MM.1S (cell line): ENCODE data around the gene IFNL3.
"Not testable (repeated sequence)": the region's sequence is repeated elsewhere in the genome, so short reads cannot be mapped to it uniquely, and the experiment has no call there.

ENCODE experiments used
- DNase-seq: peaks from one replicate; pipeline ENCODE4 v3.0.0-alpha.2; 2015
- H2AFZ ChIP-seq: fragments of 300-600 bp; sonication (generic); 2 replicates; pipeline ENCODE4 v1.6.0; 2016; ENCODE audit warnings: antibody characterized with exemption, low read length
- H3F3A ChIP-seq: fragments of 300-600 bp; sonication (generic); 2 replicates; pipeline ENCODE4 v1.6.1; 2016; ENCODE audit warnings: mild to moderate bottlenecking, antibody characterized with exemption, low read length, moderate library complexity, mixed read lengths; ENCODE audit not compliant: insufficient read depth
- H3K27ac ChIP-seq: fragments of 300-600 bp; sonication (generic); 2 replicates; pipeline ENCODE4 v1.5.1; 2016; ENCODE audit warnings: mild to moderate bottlenecking, low read length
- H3K27me3 ChIP-seq: fragments of 300-600 bp; sonication (generic); replicated peaks from 2 replicates; pipeline ENCODE4 v1.6.0; 2016; ENCODE audit warnings: low read length; ENCODE audit not compliant: insufficient read depth
- H3K36me3 ChIP-seq: fragments of 300-600 bp; sonication (generic); replicated peaks from 2 replicates; pipeline ENCODE4 v1.6.1; 2016; ENCODE audit warnings: mild to moderate bottlenecking, low read length, mixed read lengths; ENCODE audit not compliant: insufficient read depth
- H3K4me1 ChIP-seq: fragments of 300-600 bp; sonication (generic); 2 replicates; pipeline ENCODE4 v1.6.1; 2016; ENCODE audit warnings: low read length, mixed read lengths
- H3K4me2 ChIP-seq: fragments of 300-600 bp; sonication (generic); 2 replicates; pipeline ENCODE4 v1.6.0; 2016; ENCODE audit warnings: low read depth, low read length
- H3K4me3 ChIP-seq: fragments of 300-600 bp; sonication (generic); 2 replicates; pipeline ENCODE4 v1.5.1; 2016; ENCODE audit warnings: low read length, mixed read lengths
- H3K79me2 ChIP-seq: fragments of 300-600 bp; sonication (generic); 2 replicates; pipeline ENCODE4 v1.6.1; 2016; ENCODE audit warnings: mixed run types, low read length, mixed read lengths
- H3K9ac ChIP-seq: fragments of 300-600 bp; sonication (generic); 2 replicates; pipeline ENCODE4 v1.6.1; 2016; ENCODE audit warnings: low read length, mixed read lengths
- H3K9me2 ChIP-seq: fragments of 300-600 bp; sonication (generic); replicated peaks from 2 replicates; pipeline ENCODE4 v1.6.1; 2016; ENCODE audit warnings: mild to moderate bottlenecking, low read length, mixed read lengths; ENCODE audit not compliant: insufficient read depth
- H3K9me3 ChIP-seq: fragments of 300-600 bp; sonication (generic); replicated peaks from 2 replicates; pipeline ENCODE4 v1.6.1; 2016; ENCODE audit warnings: mild to moderate bottlenecking, low read length, mixed read lengths; ENCODE audit not compliant: insufficient read depth
- H4K20me1 ChIP-seq: fragments of 300-600 bp; sonication (generic); 2 replicates; pipeline ENCODE4 v1.6.1; 2016; ENCODE audit warnings: mild to moderate bottlenecking, low read length, moderate library complexity, mixed read lengths; ENCODE audit not compliant: insufficient read depth
- CTCF ChIP-seq: fragments of 300-600 bp; sonication (generic); IDR thresholded peaks from 2 replicates; pipeline ENCODE4 v1.5.1; 2016; ENCODE audit warnings: antibody characterized with exemption, low read length, mixed read lengths
- EZH2 ChIP-seq: fragments of 300-600 bp; sonication (generic); optimal IDR thresholded peaks from 2 replicates; pipeline ENCODE3; 2017; ENCODE audit warnings: low read depth, mild to moderate bottlenecking, antibody characterized with exemption, low read length, mixed read lengths
- EZH2phosphoT487 ChIP-seq: fragments of 300-600 bp; sonication (generic); IDR thresholded peaks from 2 replicates; pipeline ENCODE4 v1.6.1; 2018; ENCODE audit warnings: antibody characterized with exemption, low read length

The IFNL3 gene

GRCh38 chr19:39224910-39225309 is 19.9 kb downstream of the IFNL3 start:
- no peaks in the 10 kb centered on the region for H3K36me3 ChIP-seq
- H3K4me2 ChIP-seq, result no peak overlapping the region
- no peak overlapping the region for H3K4me3 ChIP-seq
- no peaks in the 10 kb centered on the region for H4K20me1 ChIP-seq
- H3K9me3 ChIP-seq, result no peaks in the 10 kb centered on the region
- DNase-seq, result no peak
- H3K9ac ChIP-seq, result no peak overlapping the region
- no peak overlapping the region for H3K27ac ChIP-seq
- H3K4me1 ChIP-seq, result no peaks in the 10 kb centered on the region
- H2AFZ ChIP-seq, result no peak overlapping the region
- peaks cover 77% of the 10 kb centered on the region for H3K27me3 ChIP-seq
- no peaks in the 10 kb centered on the region for H3K79me2 ChIP-seq
- H3F3A ChIP-seq, result no peaks in the 10 kb centered on the region
- H3K9me2 ChIP-seq, result no peaks in the 10 kb centered on the region
- TF ChIP-seq CTCF (no peak), EZH2 (no peak), EZH2phosphoT487 (no peak)

- Histone ChIP-seq H3K27me3 (peaks cover 75% of the 10 kb centered on the region), H3K36me3 (no peaks in the 10 kb centered on the region), H4K20me1 (no peaks in the 10 kb centered on the region), H3K79me2 (no peaks in the 10 kb centered on the region), H3K4me1 (no peaks in the 10 kb centered on the region), H2AFZ (no peak overlapping the region), H3K27ac (no peak overlapping the region), H3K4me3 (no peak overlapping the region), H3K9me2 (no peaks in the 10 kb centered on the region), H3K9me3 (no peaks in the 10 kb centered on the region), H3K9ac (no peak overlapping the region), H3K4me2 (no peak overlapping the region), H3F3A (no peaks in the 10 kb centered on the region)
- DNase-seq, result peak; percentile 10
- no peak for TF ChIP-seq EZH2phosphoT487
- no peak for TF ChIP-seq CTCF
- no peak for TF ChIP-seq EZH2
Observed at GRCh38 chr19:39223703-39224279, 21.0 kb downstream of the IFNL3 start.

- H3K79me2 ChIP-seq, result not testable (repeated sequence)
Observed at GRCh38 chr19:39219108-39219507, 25.7 kb downstream of the IFNL3 start.

DNA sequence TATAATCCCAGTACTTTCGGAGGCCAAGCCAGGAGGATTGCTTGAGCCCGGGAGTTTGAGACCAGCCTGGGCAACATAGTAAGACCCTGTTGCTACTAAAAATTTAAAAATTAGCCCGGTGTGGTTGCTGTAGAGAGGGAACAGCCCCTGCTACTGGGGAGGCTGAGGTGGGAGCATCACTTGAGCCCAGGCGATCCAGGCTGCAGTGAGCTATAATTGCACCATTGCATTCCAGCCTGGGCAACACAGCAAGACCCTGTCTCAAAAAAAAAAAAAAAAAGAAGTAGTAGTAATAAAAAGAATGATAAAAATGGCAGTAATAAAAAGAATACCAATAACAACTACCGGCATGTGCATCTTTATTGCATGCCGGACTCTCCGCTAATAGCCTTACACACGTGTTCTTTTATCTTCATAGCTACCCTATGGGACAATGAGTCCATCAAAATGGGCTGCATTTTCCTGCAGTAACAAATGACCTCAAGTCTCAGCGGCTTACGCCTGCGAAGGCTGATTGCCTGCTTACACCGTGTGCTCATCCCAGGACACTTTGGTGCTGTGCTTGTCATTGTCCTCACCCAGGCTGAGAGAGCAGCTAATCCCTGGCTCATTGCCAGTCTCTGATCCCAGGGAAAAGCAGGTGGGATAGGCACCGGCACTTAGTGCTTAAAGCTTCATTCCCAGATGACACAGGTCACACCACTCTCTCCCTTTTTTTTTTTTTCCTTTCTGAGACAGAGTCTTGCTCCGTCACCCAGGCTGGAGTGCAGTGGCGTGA is 26.4 kb downstream of the IFNL3 start:
- Histone ChIP-seq H3F3A (no peaks in the 10 kb centered on the region), H3K4me1 (no peaks in the 10 kb centered on the region), H3K9me3 (no peaks in the 10 kb centered on the region), H3K36me3 (no peaks in the 10 kb centered on the region), H3K27ac (no peak overlapping the region), H4K20me1 (no peaks in the 10 kb centered on the region), H3K9me2 (no peaks in the 10 kb centered on the region), H3K27me3 (peaks cover 66% of the 10 kb centered on the region), H3K79me2 (no peaks in the 10 kb centered on the region), H3K4me3 (no peak overlapping the region), H2AFZ (no peak overlapping the region), H3K4me2 (no peak overlapping the region), H3K9ac (no peak overlapping the region)
- TF ChIP-seq EZH2 (no peak), CTCF (no peak)
- no peak for DNase-seq

More at GRCh38 chr19:39219108-39219507, 25.7 kb downstream of the IFNL3 start:
- H3K27ac ChIP-seq, DNase-seq, H3K4me3 ChIP-seq, H3K4me1 ChIP-seq, H3K9ac ChIP-seq, H3K9me2 ChIP-seq, H4K20me1 ChIP-seq, H3K9me3 ChIP-seq, H3K36me3 ChIP-seq, H3F3A ChIP-seq, H3K4me2 ChIP-seq, H2AFZ ChIP-seq: not testable (repeated sequence)
- H3K27me3 ChIP-seq, result peaks cover 73% of the 10 kb centered on the region
